ENCODE measurements around the gene NARS2.

DNA sequence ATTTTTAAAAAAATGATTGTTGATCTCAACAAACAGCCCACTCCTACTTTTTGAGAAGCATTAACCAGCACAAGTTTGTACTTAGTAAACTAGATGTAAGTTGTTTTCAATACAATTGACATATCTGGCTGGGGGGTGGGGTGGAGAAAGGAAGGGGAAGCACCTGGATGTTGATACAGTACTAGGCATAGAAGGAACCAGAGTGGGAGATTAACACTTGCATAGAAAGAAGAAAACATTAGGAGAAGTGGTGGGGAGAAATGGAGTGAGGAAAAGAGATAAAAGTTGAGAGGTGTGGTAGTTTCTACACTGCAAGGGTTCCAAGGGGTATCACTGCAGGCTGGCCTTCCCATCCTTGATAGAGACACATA is 146.4 kb downstream of the NARS2 start:
- TF ChIP-seq CTCF (IDR thresholded peaks at IDR 0.05 in 4 of 5, conservative IDR thresholded peaks at IDR 0.05 in 1 of 5) (no peak), POLR2A (IDR thresholded peaks at IDR 0.05) (no peak)
